Suprapubic skin (tissue), 4 donors: ENCODE measurements around the gene PRKAG2.

Source experiments
- CTCF ChIP-seq, 2 donors: fragments of 200-600 bp in 1 of 2; fragments of 450-650 bp in 1 of 2; sonication (generic) in 1 of 2; IDR thresholded peaks; one replicate each; pipeline ENCODE4 v1.5.1; 2016 to 2019; ENCODE audit warnings: antibody characterized with exemption in 2 of 2, mild to moderate bottlenecking in 1 of 2, moderate library complexity in 1 of 2
- EP300 ChIP-seq: sonication (generic); formaldehyde crosslinking; IDR thresholded peaks from one replicate; pipeline ENCODE4 v1.6.1; 2017; ENCODE audit warnings: antibody characterized with exemption
- POLR2AphosphoS5 ChIP-seq, 3 donors: sonication (generic); formaldehyde crosslinking; IDR thresholded peaks; one replicate each; pipeline ENCODE4 v1.6.1; 2017; ENCODE audit warnings: antibody characterized with exemption in 3 of 3

- no peak for TF ChIP-seq CTCF (IDR thresholded peaks at IDR 0.05)
- no peak for TF ChIP-seq POLR2AphosphoS5 (IDR thresholded peaks at IDR 0.05)
- TF ChIP-seq EP300 = no peak
Observed at GRCh38 chr7:151511270-151511669, 365.6 kb downstream of the PRKAG2 start.
